HUES6 (cell line): ENCODE data around the gene MPV17L.
A peak's percentile ranks its signal among the peaks of the same experiment; 100 is the strongest.
"Not testable (repeated sequence)": the region's sequence is repeated elsewhere in the genome, so short reads cannot be mapped to it uniquely, and the experiment has no call there.

Source experiments
- H3K27ac ChIP-seq: 2 replicates; pipeline ENCODE4 v1.7.0; 2013; ENCODE audit warnings: low read depth, mild to moderate bottlenecking, low read length, inconsistent platforms
- H3K27me3 ChIP-seq: 2 replicates; pipeline ENCODE4 v1.6.1; 2013; ENCODE audit warnings: low read length; ENCODE audit not compliant: control insufficient read depth, insufficient read depth
- H3K36me3 ChIP-seq: 2 replicates; pipeline ENCODE4 v1.6.1; 2013; ENCODE audit warnings: low read length; ENCODE audit not compliant: control insufficient read depth, insufficient read depth
- H3K4me1 ChIP-seq: 2 replicates; pipeline ENCODE4 v1.6.1; 2013; ENCODE audit warnings: low read length; ENCODE audit not compliant: control insufficient read depth, insufficient read depth
- H3K4me3 ChIP-seq: 2 replicates; pipeline ENCODE4 v1.5.1; 2013; ENCODE audit warnings: low read depth, low read length
- H3K9ac ChIP-seq: one replicate; pipeline ENCODE4 v1.6.1; 2013; ENCODE audit warnings: mild to moderate bottlenecking, low read length
- H3K9me3 ChIP-seq: 2 replicates; pipeline ENCODE4 v1.6.1; 2013; ENCODE audit warnings: low read depth, low read length; ENCODE audit not compliant: control insufficient read depth, insufficient read depth

Gene MPV17L

DNA sequence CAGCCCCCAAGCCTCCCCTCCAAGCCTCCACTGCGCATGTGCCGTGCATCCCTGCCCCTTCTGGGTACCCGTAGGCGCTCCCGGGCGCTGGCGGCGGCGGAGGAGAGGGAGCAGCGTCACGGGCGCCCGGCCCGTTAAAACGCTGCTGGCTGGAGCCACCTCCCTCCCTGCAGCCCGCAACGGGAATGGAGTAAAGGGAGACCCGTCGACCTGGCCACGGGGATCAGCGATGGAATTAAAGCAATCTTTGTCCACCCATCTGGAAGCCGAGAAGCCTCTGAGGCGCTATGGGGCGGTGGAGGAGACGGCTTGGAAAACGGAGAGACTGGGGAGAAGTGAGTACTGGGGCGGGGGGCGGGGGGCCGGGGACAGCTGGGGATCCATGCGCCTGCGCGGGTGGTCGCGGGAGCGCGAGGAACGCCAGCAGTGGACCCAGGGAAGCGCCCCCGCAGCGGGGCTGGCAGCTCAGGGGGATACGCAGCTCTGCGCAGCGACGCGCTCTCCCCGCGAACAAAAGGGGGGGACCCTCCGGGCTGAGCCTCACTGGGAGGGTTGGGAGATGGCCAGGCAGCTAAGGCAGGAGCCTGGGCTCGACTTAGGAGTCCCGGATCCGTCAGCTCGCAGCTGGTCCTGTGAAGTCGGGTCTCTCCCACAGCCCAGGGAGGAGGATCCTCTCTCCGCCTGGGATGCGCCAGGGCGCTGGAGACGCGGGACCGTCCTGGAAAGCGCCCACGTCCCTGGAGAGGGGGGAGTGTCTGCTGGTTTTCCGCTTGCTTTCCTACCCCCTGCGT is 39.1 kb downstream of the MPV17L start, which contains the start of gene BMERB1:
TSS of gene BMERB1 (plus strand) at position 164 of the 791 bp plus-strand sequence. CDS start at position 230, 66 bp downstream.
- Histone ChIP-seq H3K9me3 (no peaks in the 10 kb centered on the region), H3K36me3 (no peaks in the 10 kb centered on the region), H3K27ac (no peak within 1 kb of the TSS), H3K4me3 (peak within 1 kb of the TSS; percentile 89), H3K4me1 (no peaks in the 10 kb centered on the region), H3K27me3 (peaks cover 21% of the 10 kb centered on the region), H3K9ac (peak within 1 kb of the TSS; percentile 64)

GRCh38 chr16:15435216-15435864 is 39.8 kb downstream of the MPV17L start:
- Histone ChIP-seq H3K36me3 (no peaks in the 10 kb centered on the region), H3K9me3 (no peaks in the 10 kb centered on the region), H3K27me3 (peaks cover 21% of the 10 kb centered on the region), H3K27ac (no peak overlapping the region), H3K4me3 (peak overlapping the region; percentile 89), H3K4me1 (no peaks in the 10 kb centered on the region), H3K9ac (peak overlapping the region; percentile 64)

DNA sequence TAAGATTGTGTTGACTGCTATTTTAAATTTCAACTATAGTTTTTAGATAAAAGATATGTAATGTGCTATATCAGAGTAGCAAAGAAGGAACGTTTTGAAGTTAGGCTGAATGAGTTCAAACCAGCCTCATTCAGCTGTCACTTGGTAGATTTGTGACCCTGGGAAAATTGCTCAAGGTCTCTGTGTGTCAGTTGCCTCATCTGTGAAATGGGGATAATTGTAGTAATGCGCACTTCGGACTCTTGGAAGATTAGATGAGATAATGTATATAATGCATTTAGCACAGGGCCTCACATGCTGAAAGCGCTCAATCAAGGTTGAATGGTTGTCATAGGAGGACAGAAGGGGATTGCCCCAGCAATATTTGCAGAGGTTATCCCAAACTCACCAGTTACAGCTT is 43.5 kb downstream of the MPV17L start:
- no peaks in the 10 kb centered on the region for H3K4me1 ChIP-seq
- H3K27ac ChIP-seq = no peak overlapping the region
- H3K4me3 ChIP-seq = no peak overlapping the region
- peaks cover 17% of the 10 kb centered on the region for H3K27me3 ChIP-seq
- no peaks in the 10 kb centered on the region for H3K9me3 ChIP-seq
- no peak overlapping the region for H3K9ac ChIP-seq
- no peaks in the 10 kb centered on the region for H3K36me3 ChIP-seq

DNA sequence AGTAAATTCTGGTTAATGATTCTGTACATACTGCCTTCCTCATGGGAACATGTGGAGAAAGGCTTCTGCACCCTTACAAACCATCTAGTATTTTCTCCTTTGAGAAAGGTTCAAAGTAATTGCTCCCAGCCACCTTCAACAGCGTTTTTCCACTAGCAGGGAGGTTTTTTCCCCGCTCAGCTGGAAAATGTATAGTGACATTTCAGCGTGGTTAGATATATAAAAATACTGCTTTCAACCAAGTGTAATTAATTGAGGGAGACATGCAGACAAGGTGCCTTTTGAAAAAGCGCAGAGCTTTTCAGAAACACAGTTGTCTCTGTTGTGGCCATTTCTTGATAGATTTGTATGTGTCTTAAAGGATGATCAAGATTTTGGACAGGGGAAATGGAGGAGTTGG is 44.0 kb downstream of the MPV17L start:
- no peaks in the 10 kb centered on the region for H3K9me3 ChIP-seq
- H3K4me3 ChIP-seq = no peak overlapping the region
- H3K27ac ChIP-seq = no peak overlapping the region
- H3K36me3 ChIP-seq = no peaks in the 10 kb centered on the region
- no peak overlapping the region for H3K9ac ChIP-seq
- no peaks in the 10 kb centered on the region for H3K4me1 ChIP-seq
- H3K27me3 ChIP-seq = peaks cover 14% of the 10 kb centered on the region

DNA sequence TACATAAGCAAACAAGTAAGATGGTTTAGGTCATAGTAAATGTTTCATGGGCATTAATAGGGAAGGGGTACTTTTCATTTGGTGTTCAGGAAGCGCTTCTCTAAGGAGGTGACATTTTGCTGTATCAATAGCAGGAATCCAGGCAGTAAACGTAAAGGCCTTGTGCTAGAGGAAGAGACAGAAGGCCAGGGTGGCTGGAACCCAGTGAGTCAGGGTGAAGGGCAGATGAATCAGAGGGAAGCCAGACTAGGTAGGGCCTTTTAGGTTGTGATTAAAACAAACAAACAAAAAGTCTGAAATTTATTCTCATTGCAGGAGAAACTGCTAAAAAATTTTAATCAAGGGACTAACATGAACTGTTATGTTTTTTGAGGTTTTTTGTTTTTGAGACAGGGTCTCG is 45.3 kb downstream of the MPV17L start:
- Histone ChIP-seq H3K9me3 (no peaks in the 10 kb centered on the region; the same call in 1 of the 2 replicates), H3K27me3 (peaks cover 2% of the 10 kb centered on the region), H3K9ac (no peak overlapping the region), H3K27ac (no peak overlapping the region), H3K4me3 (no peak overlapping the region), H3K4me1 (no peaks in the 10 kb centered on the region), H3K36me3 (no peaks in the 10 kb centered on the region)

DNA sequence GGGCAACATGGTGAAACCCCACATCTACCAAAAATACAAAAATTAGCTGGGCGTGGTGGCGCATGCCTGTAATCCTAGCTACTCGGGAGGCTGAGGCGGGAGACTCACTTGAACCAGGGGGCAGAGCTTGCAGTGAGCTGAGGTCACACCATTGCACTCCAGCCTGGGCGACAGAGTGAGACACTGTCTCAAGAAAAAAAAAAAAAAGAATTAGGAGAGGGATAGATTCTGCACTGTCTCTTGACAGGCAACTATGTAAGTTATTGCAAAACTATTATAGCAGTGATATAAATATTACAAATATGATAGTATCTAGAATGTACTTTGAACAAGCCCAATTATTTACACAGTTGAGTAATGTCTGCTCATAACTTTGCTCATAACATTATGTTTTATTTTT is 46.6 kb downstream of the MPV17L start:
- not testable (repeated sequence) for H3K9me3 ChIP-seq, H3K9ac ChIP-seq, H3K27ac ChIP-seq, H3K4me3 ChIP-seq, H3K27me3 ChIP-seq, H3K4me1 ChIP-seq, H3K36me3 ChIP-seq

- Histone ChIP-seq H3K4me3 (no peak overlapping the region), H3K9ac (no peak overlapping the region), H3K27ac (no peak overlapping the region), H3K4me1 (no peaks in the 10 kb centered on the region), H3K27me3 (no peaks in the 10 kb centered on the region), H3K9me3 (no peaks in the 10 kb centered on the region; the same call in 1 of the 2 replicates), H3K36me3 (no peaks in the 10 kb centered on the region)
Observed at GRCh38 chr16:15443753-15444152, 48.2 kb downstream of the MPV17L start.

DNA sequence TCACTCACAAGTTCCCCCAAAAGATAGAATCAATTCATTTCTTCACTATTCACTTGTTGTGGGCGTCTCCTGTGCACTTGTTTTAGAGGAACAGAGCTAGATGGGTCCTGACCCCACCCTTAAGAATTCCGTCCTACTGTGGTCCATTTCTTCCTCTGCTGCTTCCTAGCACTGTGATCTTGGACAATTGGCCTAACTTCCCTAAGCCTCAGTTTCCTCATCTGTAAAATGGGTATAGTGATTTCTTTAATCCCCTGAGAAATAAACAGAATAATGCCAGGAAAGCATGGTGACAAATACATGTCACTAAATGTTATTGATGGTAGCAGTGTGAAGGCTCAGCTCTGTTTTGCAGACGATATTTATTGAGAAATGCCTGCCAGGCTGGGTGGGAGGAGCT is 48.7 kb downstream of the MPV17L start:
- Histone ChIP-seq H3K27me3 (no peaks in the 10 kb centered on the region), H3K9me3 (no peaks in the 10 kb centered on the region; the same call in 1 of the 2 replicates)

GRCh38 chr16:15445450-15445849 is 49.9 kb downstream of the MPV17L start:
- Histone ChIP-seq H3K27ac (no peak overlapping the region), H3K27me3 (no peaks in the 10 kb centered on the region), H3K36me3 (no peaks in the 10 kb centered on the region), H3K9me3 (no peaks in the 10 kb centered on the region; the same call in 1 of the 2 replicates), H3K4me3 (no peak overlapping the region), H3K4me1 (no peaks in the 10 kb centered on the region), H3K9ac (no peak overlapping the region)

More for the DNA sequence above, 48.7 kb downstream of the MPV17L start:
- Histone ChIP-seq H3K36me3 (no peaks in the 10 kb centered on the region), H3K4me3 (no peak overlapping the region), H3K4me1 (no peaks in the 10 kb centered on the region), H3K9ac (no peak overlapping the region), H3K27ac (no peak overlapping the region)

DNA sequence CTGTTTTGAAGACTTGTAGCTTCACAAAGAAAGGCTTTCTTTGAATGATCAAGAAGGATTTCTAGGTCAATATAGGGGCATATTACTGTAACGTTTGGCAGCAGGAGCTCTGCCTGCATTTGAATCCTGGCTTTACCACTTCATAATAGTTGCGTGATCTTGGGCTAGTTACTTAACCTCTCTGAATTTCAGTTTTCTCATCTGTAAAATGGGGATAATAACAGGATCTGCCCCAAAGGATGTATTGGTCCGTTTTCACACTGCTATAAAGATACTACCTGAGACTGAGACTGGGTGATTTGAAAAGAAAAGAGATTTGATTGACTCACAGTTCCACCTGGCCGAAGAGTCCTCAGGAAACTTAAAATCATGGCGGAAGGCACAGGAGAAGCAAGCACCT is 51.3 kb downstream of the MPV17L start:
- H3K36me3 ChIP-seq = no peaks in the 10 kb centered on the region
- no peak overlapping the region for H3K4me3 ChIP-seq
- no peak overlapping the region for H3K27ac ChIP-seq
- H3K9me3 ChIP-seq = no peaks in the 10 kb centered on the region; the same call in 1 of the 2 replicates
- H3K9ac ChIP-seq = no peak overlapping the region
- H3K4me1 ChIP-seq = no peaks in the 10 kb centered on the region
- H3K27me3 ChIP-seq = no peaks in the 10 kb centered on the region

- no peak overlapping the region for H3K4me3 ChIP-seq
- no peaks in the 10 kb centered on the region for H3K4me1 ChIP-seq
- H3K36me3 ChIP-seq = no peaks in the 10 kb centered on the region
- H3K27me3 ChIP-seq = no peaks in the 10 kb centered on the region
- H3K9ac ChIP-seq = no peak overlapping the region
- H3K9me3 ChIP-seq = no peaks in the 10 kb centered on the region
- H3K27ac ChIP-seq = no peak overlapping the region
Observed at GRCh38 chr16:15450624-15451023, 55.1 kb downstream of the MPV17L start.
